RCC 7860 (cell line): Measurements from ENCODE around the gene SULF2.

Experiments used
- DNase-seq: peaks from one replicate; pipeline ENCODE4 v3.0.0-alpha.2; 2015; ENCODE audit warnings: low spot score
- FAIRE-seq: peaks from 2 replicates; lab custom pipeline; 2012; peaks lifted over from hg19 to GRCh38; lab: Jason Lieb, UNC

SULF2 gene

DNA sequence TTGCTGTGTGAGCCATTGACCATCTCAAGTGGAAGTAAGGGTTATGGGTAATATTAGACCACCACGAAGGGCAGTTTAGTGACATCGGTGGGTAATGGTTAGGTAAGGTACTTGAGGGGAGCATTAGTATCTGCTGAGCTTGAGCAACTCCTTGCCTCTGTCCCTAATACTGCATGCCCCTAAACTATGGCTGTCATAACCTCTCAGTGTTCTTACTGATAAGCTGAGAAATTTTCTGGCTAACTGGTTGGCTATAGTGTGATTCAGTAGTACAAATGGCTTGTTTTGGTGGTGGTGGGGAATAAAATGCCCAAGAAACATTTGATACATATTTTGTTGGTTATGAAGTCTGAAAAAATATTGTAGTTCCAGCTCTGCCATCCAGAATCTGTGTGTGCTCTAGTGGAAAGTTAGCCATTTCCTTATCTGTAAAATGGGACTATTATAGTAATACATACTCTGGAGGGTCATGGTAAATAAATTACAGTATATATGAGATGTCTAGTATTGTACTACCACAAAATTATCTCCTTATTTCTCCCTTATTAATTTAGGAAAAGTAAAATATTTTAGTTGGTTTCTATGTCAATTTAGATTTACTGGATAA is 170.5 kb downstream of the SULF2 start:
- DNase-seq (no peak), FAIRE-seq (no peak)

GRCh38 chr20:47612670-47613069 is 172.6 kb downstream of the SULF2 start:
- no peak for DNase-seq
- FAIRE-seq: no peak

DNA sequence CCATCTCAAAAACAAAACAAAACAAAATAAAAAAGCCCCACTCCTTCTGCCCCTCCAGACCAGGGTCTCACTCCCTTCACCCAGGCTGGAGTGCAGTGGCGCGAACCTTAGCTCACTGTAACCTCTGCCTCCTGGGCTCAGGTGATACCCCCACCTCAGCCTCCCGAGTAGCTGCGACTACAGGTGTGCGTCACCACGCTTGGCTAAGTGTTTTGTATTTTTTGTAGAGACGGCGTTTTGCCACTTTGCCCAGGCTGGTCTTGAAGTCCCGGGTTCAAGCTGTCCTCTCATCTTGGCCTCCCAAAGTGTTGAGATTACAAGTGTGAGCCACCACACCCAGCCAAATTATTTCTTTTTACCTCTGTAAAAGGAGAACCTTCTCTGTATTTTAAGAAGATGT is 173.5 kb downstream of the SULF2 start:
- no peak for FAIRE-seq
- DNase-seq: no peak

DNA sequence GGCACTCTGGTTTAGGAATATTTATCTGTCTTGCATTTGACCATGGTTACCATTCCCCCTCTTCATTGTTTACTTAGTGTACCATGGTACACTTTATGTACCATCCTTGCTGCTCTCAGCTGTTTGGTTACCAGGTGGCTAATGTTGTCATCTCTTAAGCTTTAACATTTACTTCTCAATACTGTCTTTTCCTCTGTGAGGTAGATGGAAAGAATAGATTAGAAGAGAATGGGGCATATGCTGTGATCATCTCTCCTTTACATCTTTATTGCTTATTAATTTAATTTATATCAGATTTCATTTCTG is 174.4 kb downstream of the SULF2 start:
- peak; percentile 16 for DNase-seq
- FAIRE-seq: no peak

DNA sequence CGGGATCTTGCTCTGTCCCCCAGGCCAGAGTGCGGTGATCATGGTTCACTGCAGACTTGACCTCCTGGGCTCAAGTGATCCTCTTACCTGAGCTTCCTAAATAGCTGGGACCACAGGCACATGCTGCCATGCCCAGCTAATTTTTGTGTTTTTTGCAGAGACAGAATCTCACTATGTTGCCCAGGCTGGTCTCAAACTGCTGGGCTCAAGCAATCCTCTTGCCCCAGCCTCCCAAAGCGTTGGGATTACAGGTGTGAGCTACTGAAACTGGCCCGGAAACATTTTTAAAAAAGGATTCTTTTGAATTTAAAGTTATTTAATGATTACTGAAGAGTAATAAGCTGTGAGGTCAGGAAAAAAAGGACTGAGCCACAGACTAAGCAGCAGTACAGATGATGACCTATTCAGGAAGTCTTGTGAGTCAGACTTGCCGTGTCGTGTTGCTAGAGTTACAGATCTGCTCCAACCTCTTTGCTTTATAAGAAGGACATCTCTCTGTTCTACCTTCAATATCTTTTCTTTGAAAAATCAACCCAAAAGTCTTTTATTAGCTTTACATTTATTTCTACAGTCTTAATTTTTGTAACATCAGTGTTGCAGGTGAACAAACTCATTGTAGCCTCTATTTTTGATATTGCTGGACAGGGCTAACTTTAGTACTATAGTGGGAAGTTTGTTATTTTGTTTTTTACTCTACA is 174.9 kb downstream of the SULF2 start:
- DNase-seq (peak; percentile 91), FAIRE-seq (peak; percentile 89)

GRCh38 chr20:47609001-47609400 is 176.3 kb downstream of the SULF2 start:
- no peak for FAIRE-seq
- DNase-seq: no peak
